ENCODE results near the gene SLC25A4.
A peak's percentile ranks its signal among the peaks of the same experiment; 100 is the strongest.
"Not testable (repeated sequence)": the region's sequence is repeated elsewhere in the genome, so short reads cannot be mapped to it uniquely, and the experiment has no call there.

The SLC25A4 gene

GRCh38 chr4:185112104-185112503, 31.0 kb upstream of the SLC25A4 start:
- Mint-ChIP-seq H3K27me3 (peaks cover 7% of the 10 kb centered on the region), H3K36me3 (no peaks in the 10 kb centered on the region), H3K4me3 (no peak overlapping the region), H3K4me1 (ENCODE audit: low read depth) (no peaks in the 10 kb centered on the region), H3K27ac (no peak overlapping the region), H3K9me3 (ENCODE audit: low read depth) (no peaks in the 10 kb centered on the region)

- Mint-ChIP-seq H3K9me3 (ENCODE audit: low read depth) (no peaks in the 10 kb centered on the region), H3K27me3 (peaks cover 7% of the 10 kb centered on the region), H3K4me1 (ENCODE audit: low read depth) (no peaks in the 10 kb centered on the region), H3K27ac (no peak overlapping the region), H3K4me3 (no peak overlapping the region), H3K36me3 (no peaks in the 10 kb centered on the region)
Measured at GRCh38 chr4:185113340-185113739, 29.7 kb upstream of the SLC25A4 start.

- peaks cover 8% of the 10 kb centered on the region for H3K27me3 Mint-ChIP-seq
- no peaks in the 10 kb centered on the region for H3K36me3 Mint-ChIP-seq
- H3K9me3 Mint-ChIP-seq (ENCODE audit: low read depth): no peaks in the 10 kb centered on the region
- H3K4me1 Mint-ChIP-seq (ENCODE audit: low read depth): no peaks in the 10 kb centered on the region
- H3K4me3 Mint-ChIP-seq: no peak overlapping the region
- H3K27ac Mint-ChIP-seq: no peak overlapping the region
Measured at GRCh38 chr4:185115827-185116232, 27.2 kb upstream of the SLC25A4 start.

- H3K4me1 Mint-ChIP-seq (ENCODE audit: low read depth): no peaks in the 10 kb centered on the region
- H3K4me3 Mint-ChIP-seq: no peak overlapping the region
- no peaks in the 10 kb centered on the region for H3K36me3 Mint-ChIP-seq
- peaks cover 9% of the 10 kb centered on the region for H3K27me3 Mint-ChIP-seq
- H3K27ac Mint-ChIP-seq: no peak overlapping the region
- no peaks in the 10 kb centered on the region for H3K9me3 Mint-ChIP-seq (ENCODE audit: low read depth)
Measured at GRCh38 chr4:185117300-185117934, 25.6 kb upstream of the SLC25A4 start.

- no peak overlapping the region for H3K27ac Mint-ChIP-seq
- no peak overlapping the region for H3K4me3 Mint-ChIP-seq
- H3K36me3 Mint-ChIP-seq: no peaks in the 10 kb centered on the region
- H3K27me3 Mint-ChIP-seq: peaks cover 14% of the 10 kb centered on the region
- peaks cover 3% of the 10 kb centered on the region for H3K4me1 Mint-ChIP-seq (ENCODE audit: low read depth)
- H3K9me3 Mint-ChIP-seq (ENCODE audit: low read depth): no peaks in the 10 kb centered on the region
Measured at GRCh38 chr4:185118876-185119275, 24.2 kb upstream of the SLC25A4 start.

- peaks cover 17% of the 10 kb centered on the region for H3K27me3 Mint-ChIP-seq
- not testable (repeated sequence) for H3K4me1 Mint-ChIP-seq (ENCODE audit: low read depth); H3K36me3 Mint-ChIP-seq; H3K27ac Mint-ChIP-seq; H3K4me3 Mint-ChIP-seq; H3K9me3 Mint-ChIP-seq (ENCODE audit: low read depth)
Measured at GRCh38 chr4:185119467-185119866, 23.6 kb upstream of the SLC25A4 start.

DNA sequence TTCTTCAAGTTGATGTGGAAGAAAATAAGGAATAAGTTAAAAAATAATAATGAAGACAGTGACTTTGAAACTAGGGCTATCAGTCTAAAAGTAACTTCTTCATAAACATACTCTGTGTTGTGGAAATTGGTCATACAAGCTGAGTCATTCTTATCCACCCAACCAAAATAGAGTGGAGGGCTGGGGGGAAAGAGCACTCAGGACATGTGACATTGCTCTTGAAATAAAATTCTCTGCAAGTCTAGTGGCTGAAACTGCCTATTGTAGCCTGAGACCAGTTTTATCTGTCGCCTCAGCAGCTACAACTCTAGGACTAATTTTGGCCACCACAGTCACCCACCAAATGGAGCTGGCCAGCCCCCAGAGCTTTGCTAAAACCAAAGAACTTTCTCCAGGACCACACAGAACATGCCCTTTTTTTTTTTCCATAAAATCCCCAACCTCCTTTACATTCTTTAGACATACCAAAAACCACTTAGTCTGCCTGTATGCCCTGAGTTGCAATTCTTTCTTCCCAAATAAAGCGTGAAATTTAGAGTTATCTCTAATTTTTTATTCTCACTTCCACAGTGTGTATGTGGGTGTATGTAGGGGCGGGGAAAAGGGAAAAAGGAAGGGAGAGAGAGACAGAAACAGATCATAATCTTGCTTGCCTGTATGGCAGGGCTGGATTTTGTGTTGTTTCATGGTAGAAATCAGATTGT, 23.0 kb upstream of the SLC25A4 start:
- peaks cover 3% of the 10 kb centered on the region for H3K4me1 Mint-ChIP-seq (ENCODE audit: low read depth)
- peaks cover 15% of the 10 kb centered on the region for H3K27me3 Mint-ChIP-seq
- no peaks in the 10 kb centered on the region for H3K36me3 Mint-ChIP-seq
- H3K9me3 Mint-ChIP-seq (ENCODE audit: low read depth): no peaks in the 10 kb centered on the region
- no peak overlapping the region for H3K27ac Mint-ChIP-seq
- H3K4me3 Mint-ChIP-seq: no peak overlapping the region

GRCh38 chr4:185120631-185120946, 22.5 kb upstream of the SLC25A4 start:
- peaks cover 3% of the 10 kb centered on the region for H3K4me1 Mint-ChIP-seq (ENCODE audit: low read depth)
- H3K27me3 Mint-ChIP-seq: peaks cover 14% of the 10 kb centered on the region
- no peaks in the 10 kb centered on the region for H3K9me3 Mint-ChIP-seq (ENCODE audit: low read depth)
- no peak overlapping the region for H3K4me3 Mint-ChIP-seq
- no peaks in the 10 kb centered on the region for H3K36me3 Mint-ChIP-seq
- H3K27ac Mint-ChIP-seq: no peak overlapping the region

GRCh38 chr4:185122681-185123345, 20.3 kb upstream of the SLC25A4 start:
- Mint-ChIP-seq H3K4me1 (ENCODE audit: low read depth) (peaks cover 3% of the 10 kb centered on the region), H3K36me3 (no peaks in the 10 kb centered on the region), H3K4me3 (no peak overlapping the region)

GRCh38 chr4:185124006-185124405, 19.1 kb upstream of the SLC25A4 start:
- Mint-ChIP-seq H3K4me1 (ENCODE audit: low read depth) (peaks cover 5% of the 10 kb centered on the region), H3K36me3 (no peaks in the 10 kb centered on the region), H3K27me3 (peaks cover 17% of the 10 kb centered on the region), H3K9me3 (ENCODE audit: low read depth) (no peaks in the 10 kb centered on the region), H3K27ac (no peak overlapping the region), H3K4me3 (no peak overlapping the region)

More at GRCh38 chr4:185122681-185123345, 20.3 kb upstream of the SLC25A4 start:
- Mint-ChIP-seq H3K27me3 (peaks cover 17% of the 10 kb centered on the region), H3K27ac (no peak overlapping the region), H3K9me3 (ENCODE audit: low read depth) (no peaks in the 10 kb centered on the region)

DNA sequence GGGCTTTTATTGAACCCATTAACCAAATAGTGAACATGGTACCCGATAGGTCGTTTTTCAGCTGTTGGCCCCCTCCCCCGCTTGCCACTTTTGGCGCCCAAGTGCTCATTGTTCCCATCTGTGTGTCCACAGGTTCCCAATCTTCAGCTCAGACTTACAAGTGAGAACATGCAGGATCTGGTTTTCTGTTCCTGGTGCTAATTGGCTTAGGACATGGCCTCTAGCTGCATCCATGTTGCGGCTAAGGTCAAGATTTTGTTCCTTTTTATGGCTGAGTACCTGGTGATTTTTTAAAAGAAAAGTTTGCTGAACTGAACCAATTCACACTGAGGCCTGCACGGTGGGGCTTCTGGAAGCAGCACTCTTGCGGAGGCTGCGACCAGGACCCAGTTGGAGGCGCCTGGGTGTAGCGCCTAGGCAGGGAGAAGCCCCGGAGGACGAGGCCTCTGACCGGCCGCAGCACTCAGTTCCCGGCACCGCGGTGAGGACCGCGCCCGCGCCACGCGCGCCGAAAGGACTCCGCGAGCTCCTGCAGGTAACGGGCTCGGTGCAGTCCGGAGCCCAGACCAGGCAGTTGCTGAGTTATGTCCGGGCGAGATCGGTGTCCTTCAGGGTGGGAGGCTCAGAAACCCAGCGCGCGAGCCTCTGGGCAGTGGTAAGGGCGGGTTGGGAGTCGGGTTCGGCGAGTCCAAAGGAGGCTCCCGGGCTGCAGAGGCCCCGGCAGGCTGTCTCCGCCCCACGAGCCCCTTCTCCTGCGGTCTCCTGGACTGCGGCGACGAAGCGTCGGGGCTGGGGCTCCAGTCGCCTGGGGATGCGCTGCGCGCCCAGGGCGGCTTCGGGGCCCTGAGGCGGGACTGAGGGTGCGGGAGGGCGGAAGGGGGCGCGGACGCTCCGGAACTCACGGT, 15.8 kb upstream of the SLC25A4 start:
- peak overlapping the region; percentile 72 for H3K4me3 Mint-ChIP-seq
- no peak overlapping the region for H3K27ac Mint-ChIP-seq
- peaks cover 2% of the 10 kb centered on the region for H3K36me3 Mint-ChIP-seq
- peaks cover 24% of the 10 kb centered on the region for H3K27me3 Mint-ChIP-seq
- no peaks in the 10 kb centered on the region for H3K9me3 Mint-ChIP-seq (ENCODE audit: low read depth)
- peaks cover 8% of the 10 kb centered on the region for H3K4me1 Mint-ChIP-seq (ENCODE audit: low read depth)

DNA sequence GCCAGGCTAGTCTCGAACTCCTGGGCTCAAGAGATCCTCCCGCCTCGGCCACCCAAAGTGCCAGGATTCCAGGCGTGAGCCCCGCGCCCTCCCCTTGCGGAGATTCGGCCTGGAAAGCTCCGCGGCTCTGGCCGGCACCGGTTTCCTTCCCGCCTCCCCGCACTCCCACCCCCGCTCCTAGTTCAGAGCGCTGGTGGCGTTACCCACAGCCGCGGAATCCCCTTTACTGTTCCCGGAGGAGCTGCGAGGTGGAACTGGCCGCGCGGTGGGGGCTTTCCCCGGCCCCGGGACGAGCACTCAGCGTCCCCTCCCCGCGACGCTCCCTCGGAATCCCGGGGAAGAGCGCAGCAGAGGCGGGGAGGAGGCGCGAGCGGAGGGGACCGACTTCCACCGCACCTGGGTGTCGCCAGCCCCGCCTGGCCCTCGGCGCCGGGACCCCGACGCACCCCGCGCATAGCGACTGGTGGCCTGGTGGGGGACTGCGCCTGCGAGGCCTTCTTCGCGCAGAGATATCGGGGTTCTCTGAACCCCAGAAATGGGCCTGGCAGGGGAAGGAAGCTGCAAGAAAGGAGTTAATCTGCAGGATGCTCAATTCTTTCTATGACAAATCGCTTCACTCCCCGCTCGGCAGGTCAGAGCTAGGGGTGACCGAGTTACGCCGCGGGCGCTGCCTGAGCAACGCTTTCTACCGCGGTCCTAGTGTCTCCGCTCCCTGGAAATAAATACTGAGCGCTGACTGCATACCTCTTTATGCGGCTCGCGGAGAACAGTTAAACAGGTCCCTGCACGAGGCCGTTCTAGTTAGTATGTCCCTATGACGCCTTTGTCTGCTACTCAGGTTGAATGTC, 14.6 kb upstream of the SLC25A4 start:
- Mint-ChIP-seq H3K36me3 (peaks cover 2% of the 10 kb centered on the region), H3K27me3 (peaks cover 20% of the 10 kb centered on the region), H3K4me1 (ENCODE audit: low read depth) (peaks cover 4% of the 10 kb centered on the region), H3K9me3 (ENCODE audit: low read depth) (no peaks in the 10 kb centered on the region), H3K4me3 (peak overlapping the region; percentile 84), H3K27ac (no peak overlapping the region)

- H3K27ac Mint-ChIP-seq: no peak overlapping the region
- H3K4me3 Mint-ChIP-seq: no peak overlapping the region
- no peaks in the 10 kb centered on the region for H3K4me1 Mint-ChIP-seq (ENCODE audit: low read depth)
- peaks cover 2% of the 10 kb centered on the region for H3K36me3 Mint-ChIP-seq
- no peaks in the 10 kb centered on the region for H3K9me3 Mint-ChIP-seq (ENCODE audit: low read depth)
- peaks cover 21% of the 10 kb centered on the region for H3K27me3 Mint-ChIP-seq
Measured at GRCh38 chr4:185134307-185134869, 8.7 kb upstream of the SLC25A4 start.

All from activated naive CD8-positive, alpha-beta T cell (primary cell).